ENCODE results near the gene USE1.

GRCh38 chr19:17235300-17235970, 20.3 kb downstream of the USE1 start:
- TF ChIP-seq CTCF (IDR thresholded peaks at IDR 0.05) (no peak; the same call in 1 of the 2 replicates), REST (IDR thresholded peaks at IDR 0.05; ENCODE audit: insufficient read depth in 1 of 2, low read depth in 2 of 2, low read length in 1 of 2) (no peak), SIN3A (IDR thresholded peaks at IDR 0.05; ENCODE audit: borderline replicate concordance, insufficient read depth, low read depth, low read length) (peak; percentile 45; the same call in 1 of the 2 replicates), POLR2AphosphoS5 (IDR thresholded peaks at IDR 0.05; ENCODE audit: low read depth, low read length) (no peak), TCF7L2 (IDR thresholded peaks at IDR 0.05; ENCODE audit: low read depth, low read length) (no peak)

All from Panc1 (cell line).